GM23338 (cell line): Measurements from ENCODE around the gene TINAG. TPM values are rescaled to one million over a fixed set of nuclear protein-coding genes. Genes with fewer than 3 reads are reported as not detected.

ENCODE experiments used
- CREB1 ChIP-seq: fragments of 250-450 bp; sonication (Bioruptor Pico); IDR thresholded peaks from 2 replicates; pipeline ENCODE4 v1.5.0; 2020; ENCODE audit warnings: low read depth, mild to moderate bottlenecking, moderate library complexity
- EZH2phosphoT487 ChIP-seq: fragments of 200-600 bp; sonication (generic); IDR thresholded peaks from one replicate; pipeline ENCODE4 v1.8.1; 2018; ENCODE audit warnings: antibody characterized with exemption; ENCODE audit not compliant: unreplicated experiment
- JUNB ChIP-seq: IDR thresholded peaks from one replicate; pipeline ENCODE4 v1.6.1; 2016; ENCODE audit warnings: antibody characterized with exemption; ENCODE audit not compliant: unreplicated experiment
- POLR2AphosphoS5 ChIP-seq: IDR thresholded peaks from 2 replicates; pipeline ENCODE4 v1.6.1; 2016; ENCODE audit warnings: antibody characterized with exemption, low read depth
- ZNF114 ChIP-seq: fragments of 250-450 bp; sonication (Bioruptor Pico); IDR thresholded peaks from 2 replicates; pipeline ENCODE4 v1.5.0; 2020; ENCODE audit warnings: mild to moderate bottlenecking, moderate library complexity
- polyA plus RNA-seq: library from polyadenylated mRNA; unstranded; fragments of >200 nt; fragmentation: Nextera tagmentation; extraction: Ambion mirVana; gene quantifications from 2 replicates; pipeline ENCODE4 v1.2.1, GENCODE V29; 2016
- total RNA-seq: library from RNA; depleted of rRNA; stranded (reverse); fragments of >200 nt; shearing (Covaris generic); gene quantifications from 2 replicates; pipeline ENCODE4 v1.2.3, GENCODE V29; 2014
- TF ChIP-seq, protein P1 (sequence below): fragments of 250-450 bp; sonication (Bioruptor Pico); IDR thresholded peaks from 2 replicates; pipeline ENCODE4 v1.5.0; 2020; ENCODE audit warnings: mild to moderate bottlenecking, moderate library complexity
- TF ChIP-seq, protein P2 (sequence below): IDR thresholded peaks from one replicate; pipeline ENCODE4 v1.6.1; 2018; ENCODE audit warnings: antibody characterized with exemption; ENCODE audit not compliant: unreplicated experiment

The TINAG gene
- total and polyA plus RNA-seq, 2 experiments from 2014 or later = not detected

DNA sequence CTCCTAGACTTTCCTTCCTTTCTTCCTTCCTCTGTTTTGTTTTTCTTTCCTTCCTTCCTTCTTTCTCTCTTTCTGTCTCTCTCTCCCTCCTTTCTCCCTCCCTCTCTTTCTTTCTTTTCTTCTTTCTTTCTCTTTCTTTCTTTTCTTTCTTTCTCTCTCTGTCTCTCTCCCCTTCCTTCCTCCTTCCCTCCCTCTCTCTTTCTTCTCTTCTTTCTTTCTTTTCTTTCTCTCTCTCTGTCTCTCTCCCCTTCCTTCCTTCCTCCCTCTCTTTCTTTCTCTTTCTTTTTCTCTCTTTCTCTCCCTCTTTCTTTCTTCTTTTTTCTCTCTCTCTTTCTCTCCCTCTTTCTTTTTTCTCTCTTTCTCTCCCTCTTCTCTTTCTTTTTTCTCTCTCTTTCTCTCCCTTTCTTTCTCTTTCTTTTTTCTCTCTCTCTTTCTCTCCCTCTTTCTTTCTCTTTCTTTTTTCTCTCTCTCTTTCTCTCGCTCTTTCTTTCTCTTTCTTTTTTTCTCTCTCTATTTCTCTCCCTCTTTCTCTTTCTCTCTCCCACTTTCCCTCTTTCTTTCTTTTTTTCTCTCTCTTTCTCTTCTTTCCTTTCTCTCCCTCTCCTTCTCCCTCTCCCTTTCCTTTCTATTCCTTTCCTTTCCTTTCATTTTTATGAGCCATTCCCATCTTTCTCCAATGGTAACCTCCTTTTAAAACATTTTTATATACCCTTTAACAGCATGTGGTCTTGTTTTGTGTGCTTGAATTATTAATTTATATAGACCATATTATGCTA is 2.3 kb downstream of the TINAG start (continued):
- TF ChIP-seq, protein P1, sequence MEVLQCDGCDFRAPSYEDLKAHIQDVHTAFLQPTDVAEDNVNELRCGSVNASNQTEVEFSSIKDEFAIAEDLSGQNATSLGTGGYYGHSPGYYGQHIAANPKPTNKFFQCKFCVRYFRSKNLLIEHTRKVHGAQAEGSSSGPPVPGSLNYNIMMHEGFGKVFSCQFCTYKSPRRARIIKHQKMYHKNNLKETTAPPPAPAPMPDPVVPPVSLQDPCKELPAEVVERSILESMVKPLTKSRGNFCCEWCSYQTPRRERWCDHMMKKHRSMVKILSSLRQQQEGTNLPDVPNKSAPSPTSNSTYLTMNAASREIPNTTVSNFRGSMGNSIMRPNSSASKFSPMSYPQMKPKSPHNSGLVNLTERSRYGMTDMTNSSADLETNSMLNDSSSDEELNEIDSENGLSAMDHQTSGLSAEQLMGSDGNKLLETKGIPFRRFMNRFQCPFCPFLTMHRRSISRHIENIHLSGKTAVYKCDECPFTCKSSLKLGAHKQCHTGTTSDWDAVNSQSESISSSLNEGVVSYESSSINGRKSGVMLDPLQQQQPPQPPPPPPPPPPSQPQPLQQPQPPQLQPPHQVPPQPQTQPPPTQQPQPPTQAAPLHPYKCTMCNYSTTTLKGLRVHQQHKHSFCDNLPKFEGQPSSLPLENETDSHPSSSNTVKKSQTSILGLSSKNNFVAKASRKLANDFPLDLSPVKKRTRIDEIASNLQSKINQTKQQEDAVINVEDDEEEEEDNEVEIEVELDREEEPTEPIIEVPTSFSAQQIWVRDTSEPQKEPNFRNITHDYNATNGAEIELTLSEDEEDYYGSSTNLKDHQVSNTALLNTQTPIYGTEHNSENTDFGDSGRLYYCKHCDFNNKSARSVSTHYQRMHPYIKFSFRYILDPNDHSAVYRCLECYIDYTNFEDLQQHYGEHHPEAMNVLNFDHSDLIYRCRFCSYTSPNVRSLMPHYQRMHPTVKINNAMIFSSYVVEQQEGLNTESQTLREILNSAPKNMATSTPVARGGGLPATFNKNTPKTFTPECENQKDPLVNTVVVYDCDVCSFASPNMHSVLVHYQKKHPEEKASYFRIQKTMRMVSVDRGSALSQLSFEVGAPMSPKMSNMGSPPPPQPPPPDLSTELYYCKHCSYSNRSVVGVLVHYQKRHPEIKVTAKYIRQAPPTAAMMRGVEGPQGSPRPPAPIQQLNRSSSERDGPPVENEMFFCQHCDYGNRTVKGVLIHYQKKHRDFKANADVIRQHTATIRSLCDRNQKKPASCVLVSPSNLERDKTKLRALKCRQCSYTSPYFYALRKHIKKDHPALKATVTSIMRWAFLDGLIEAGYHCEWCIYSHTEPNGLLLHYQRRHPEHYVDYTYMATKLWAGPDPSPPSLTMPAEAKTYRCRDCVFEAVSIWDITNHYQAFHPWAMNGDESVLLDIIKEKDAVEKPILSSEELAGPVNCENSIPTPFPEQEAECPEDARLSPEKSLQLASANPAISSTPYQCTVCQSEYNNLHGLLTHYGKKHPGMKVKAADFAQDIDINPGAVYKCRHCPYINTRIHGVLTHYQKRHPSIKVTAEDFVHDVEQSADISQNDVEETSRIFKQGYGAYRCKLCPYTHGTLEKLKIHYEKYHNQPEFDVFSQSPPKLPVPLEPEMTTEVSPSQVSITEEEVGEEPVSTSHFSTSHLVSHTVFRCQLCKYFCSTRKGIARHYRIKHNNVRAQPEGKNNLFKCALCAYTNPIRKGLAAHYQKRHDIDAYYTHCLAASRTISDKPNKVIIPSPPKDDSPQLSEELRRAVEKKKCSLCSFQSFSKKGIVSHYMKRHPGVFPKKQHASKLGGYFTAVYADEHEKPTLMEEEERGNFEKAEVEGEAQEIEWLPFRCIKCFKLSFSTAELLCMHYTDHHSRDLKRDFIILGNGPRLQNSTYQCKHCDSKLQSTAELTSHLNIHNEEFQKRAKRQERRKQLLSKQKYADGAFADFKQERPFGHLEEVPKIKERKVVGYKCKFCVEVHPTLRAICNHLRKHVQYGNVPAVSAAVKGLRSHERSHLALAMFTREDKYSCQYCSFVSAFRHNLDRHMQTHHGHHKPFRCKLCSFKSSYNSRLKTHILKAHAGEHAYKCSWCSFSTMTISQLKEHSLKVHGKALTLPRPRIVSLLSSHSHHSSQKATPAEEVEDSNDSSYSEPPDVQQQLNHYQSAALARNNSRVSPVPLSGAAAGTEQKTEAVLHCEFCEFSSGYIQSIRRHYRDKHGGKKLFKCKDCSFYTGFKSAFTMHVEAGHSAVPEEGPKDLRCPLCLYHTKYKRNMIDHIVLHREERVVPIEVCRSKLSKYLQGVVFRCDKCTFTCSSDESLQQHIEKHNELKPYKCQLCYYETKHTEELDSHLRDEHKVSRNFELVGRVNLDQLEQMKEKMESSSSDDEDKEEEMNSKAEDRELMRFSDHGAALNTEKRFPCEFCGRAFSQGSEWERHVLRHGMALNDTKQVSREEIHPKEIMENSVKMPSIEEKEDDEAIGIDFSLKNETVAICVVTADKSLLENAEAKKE = no peak
- TF ChIP-seq, protein P2, sequence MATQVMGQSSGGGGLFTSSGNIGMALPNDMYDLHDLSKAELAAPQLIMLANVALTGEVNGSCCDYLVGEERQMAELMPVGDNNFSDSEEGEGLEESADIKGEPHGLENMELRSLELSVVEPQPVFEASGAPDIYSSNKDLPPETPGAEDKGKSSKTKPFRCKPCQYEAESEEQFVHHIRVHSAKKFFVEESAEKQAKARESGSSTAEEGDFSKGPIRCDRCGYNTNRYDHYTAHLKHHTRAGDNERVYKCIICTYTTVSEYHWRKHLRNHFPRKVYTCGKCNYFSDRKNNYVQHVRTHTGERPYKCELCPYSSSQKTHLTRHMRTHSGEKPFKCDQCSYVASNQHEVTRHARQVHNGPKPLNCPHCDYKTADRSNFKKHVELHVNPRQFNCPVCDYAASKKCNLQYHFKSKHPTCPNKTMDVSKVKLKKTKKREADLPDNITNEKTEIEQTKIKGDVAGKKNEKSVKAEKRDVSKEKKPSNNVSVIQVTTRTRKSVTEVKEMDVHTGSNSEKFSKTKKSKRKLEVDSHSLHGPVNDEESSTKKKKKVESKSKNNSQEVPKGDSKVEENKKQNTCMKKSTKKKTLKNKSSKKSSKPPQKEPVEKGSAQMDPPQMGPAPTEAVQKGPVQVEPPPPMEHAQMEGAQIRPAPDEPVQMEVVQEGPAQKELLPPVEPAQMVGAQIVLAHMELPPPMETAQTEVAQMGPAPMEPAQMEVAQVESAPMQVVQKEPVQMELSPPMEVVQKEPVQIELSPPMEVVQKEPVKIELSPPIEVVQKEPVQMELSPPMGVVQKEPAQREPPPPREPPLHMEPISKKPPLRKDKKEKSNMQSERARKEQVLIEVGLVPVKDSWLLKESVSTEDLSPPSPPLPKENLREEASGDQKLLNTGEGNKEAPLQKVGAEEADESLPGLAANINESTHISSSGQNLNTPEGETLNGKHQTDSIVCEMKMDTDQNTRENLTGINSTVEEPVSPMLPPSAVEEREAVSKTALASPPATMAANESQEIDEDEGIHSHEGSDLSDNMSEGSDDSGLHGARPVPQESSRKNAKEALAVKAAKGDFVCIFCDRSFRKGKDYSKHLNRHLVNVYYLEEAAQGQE = no peak
- TF ChIP-seq JUNB (no peak), CREB1 (no peak), POLR2AphosphoS5 (no peak), EZH2phosphoT487 (no peak), ZNF114 (no peak)
